Sigmoid colon (tissue), 4 donors: ENCODE results near the gene DOCK3.

Experiments used
- EP300 ChIP-seq, 4 donors: sonication (generic); formaldehyde crosslinking; IDR thresholded peaks; one replicate each; pipeline ENCODE4 v1.6.1; 2017; ENCODE audit warnings: antibody characterized with exemption in 4 of 4
- POLR2A ChIP-seq, 2 donors: fragments of 450-650 bp; IDR thresholded peaks; one replicate each; pipeline ENCODE4 v1.6.1; 2016; ENCODE audit warnings: antibody characterized with exemption in 2 of 2, mild to moderate bottlenecking in 2 of 2, moderate library complexity in 2 of 2
- POLR2AphosphoS5 ChIP-seq, 4 donors: sonication (generic); formaldehyde crosslinking; IDR thresholded peaks; one replicate each; pipeline ENCODE4 v1.6.1; 2017; ENCODE audit warnings: antibody characterized with exemption in 4 of 4
- TF ChIP-seq, protein P1 (sequence below), 4 experiments: fragments of 450-650 bp in 3 of 4; fragments of 200-600 bp in 1 of 4; IDR thresholded peaks; one replicate each; pipeline ENCODE4 v1.5.1; 2016 to 2019; ENCODE audit warnings: antibody characterized with exemption in 4 of 4, mild to moderate bottlenecking in 3 of 4, moderate library complexity in 2 of 4

DNA sequence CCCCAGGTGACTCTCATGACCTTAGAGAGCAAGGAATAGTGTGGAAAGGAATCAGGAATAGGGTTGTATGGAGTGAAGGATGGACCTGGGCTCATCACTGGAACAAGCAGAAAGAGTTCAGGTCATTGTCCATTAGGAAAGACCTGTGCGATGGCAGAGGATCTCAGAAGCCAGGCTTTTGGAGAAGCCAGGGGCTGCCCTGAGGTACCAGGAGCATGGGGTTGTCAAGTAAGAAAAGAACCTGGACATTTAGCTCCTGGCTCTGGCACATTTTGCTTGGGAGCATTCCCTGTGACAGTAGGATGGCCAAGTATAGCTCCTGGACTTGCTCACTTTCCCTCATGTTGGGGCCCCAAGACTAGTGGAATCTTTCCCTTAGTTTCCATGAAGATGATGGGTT lies 657.4 kb downstream of the DOCK3 start:
- no peak for TF ChIP-seq POLR2A (IDR thresholded peaks at IDR 0.05)
- TF ChIP-seq, protein P1, sequence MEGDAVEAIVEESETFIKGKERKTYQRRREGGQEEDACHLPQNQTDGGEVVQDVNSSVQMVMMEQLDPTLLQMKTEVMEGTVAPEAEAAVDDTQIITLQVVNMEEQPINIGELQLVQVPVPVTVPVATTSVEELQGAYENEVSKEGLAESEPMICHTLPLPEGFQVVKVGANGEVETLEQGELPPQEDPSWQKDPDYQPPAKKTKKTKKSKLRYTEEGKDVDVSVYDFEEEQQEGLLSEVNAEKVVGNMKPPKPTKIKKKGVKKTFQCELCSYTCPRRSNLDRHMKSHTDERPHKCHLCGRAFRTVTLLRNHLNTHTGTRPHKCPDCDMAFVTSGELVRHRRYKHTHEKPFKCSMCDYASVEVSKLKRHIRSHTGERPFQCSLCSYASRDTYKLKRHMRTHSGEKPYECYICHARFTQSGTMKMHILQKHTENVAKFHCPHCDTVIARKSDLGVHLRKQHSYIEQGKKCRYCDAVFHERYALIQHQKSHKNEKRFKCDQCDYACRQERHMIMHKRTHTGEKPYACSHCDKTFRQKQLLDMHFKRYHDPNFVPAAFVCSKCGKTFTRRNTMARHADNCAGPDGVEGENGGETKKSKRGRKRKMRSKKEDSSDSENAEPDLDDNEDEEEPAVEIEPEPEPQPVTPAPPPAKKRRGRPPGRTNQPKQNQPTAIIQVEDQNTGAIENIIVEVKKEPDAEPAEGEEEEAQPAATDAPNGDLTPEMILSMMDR (IDR thresholded peaks at IDR 0.05) = no peak
- TF ChIP-seq EP300 (IDR thresholded peaks at IDR 0.05) = no peak
- no peak for TF ChIP-seq POLR2AphosphoS5 (IDR thresholded peaks at IDR 0.05)
